Thyroid gland (tissue), 4 donors: ENCODE data around the gene NKD1.
A peak's percentile ranks its signal among the peaks of the same experiment; 100 is the strongest.

ENCODE experiments used
- POLR2A ChIP-seq, 2 donors: fragments of 450-650 bp; IDR thresholded peaks; one replicate each; pipeline ENCODE4 v1.6.1; 2017; ENCODE audit warnings: antibody characterized with exemption in 2 of 2, mild to moderate bottlenecking in 2 of 2, moderate library complexity in 1 of 2
- TF ChIP-seq, protein P1 (sequence below), 6 experiments: fragments of 200-600 bp in 3 of 6; fragments of 450-650 bp in 3 of 6; sonication (generic) in 3 of 6; IDR thresholded peaks; one replicate each; pipeline ENCODE4 v1.5.1; 2016 to 2019; ENCODE audit warnings: antibody characterized with exemption in 6 of 6, mild to moderate bottlenecking in 2 of 6, inconsistent platforms in 1 of 6, moderate library complexity in 1 of 6

DNA sequence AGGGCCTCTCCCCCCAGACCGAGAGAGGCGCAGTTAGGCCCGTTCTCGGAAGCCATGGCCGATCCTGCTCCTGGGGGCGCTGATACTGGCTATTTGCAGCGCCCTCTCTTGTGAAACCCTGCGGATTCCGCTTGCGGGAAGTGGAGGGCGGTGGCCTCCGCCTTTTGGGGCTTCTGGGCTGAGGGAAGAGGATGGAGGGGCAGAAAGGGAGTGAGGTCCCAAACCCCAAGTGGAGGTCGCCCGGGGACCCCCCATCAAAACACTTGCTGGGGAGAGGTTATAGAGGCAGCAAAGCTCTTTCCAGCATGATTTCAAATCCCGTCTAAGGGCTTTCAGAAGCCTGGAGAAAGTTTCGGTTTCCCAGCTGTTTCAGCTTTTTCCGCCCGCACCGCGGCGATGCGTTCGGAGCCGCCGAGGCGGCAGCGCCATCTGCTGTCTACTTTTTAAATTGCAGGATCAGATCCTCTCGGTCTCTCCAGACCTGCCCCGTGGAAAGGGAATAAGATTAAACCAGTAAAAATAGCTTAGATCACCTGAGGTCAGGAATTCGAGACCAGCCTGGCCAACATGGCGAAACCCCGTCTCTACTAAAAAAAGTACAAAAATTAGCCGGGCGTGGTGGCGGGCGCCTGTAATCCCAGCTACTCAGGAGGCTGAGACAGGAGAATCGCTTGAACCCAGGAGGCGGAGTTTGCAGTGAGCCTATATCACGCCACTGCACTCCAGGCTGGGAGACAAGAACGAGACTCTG is 117.1 kb downstream of the NKD1 start:
- TF ChIP-seq, protein P1, sequence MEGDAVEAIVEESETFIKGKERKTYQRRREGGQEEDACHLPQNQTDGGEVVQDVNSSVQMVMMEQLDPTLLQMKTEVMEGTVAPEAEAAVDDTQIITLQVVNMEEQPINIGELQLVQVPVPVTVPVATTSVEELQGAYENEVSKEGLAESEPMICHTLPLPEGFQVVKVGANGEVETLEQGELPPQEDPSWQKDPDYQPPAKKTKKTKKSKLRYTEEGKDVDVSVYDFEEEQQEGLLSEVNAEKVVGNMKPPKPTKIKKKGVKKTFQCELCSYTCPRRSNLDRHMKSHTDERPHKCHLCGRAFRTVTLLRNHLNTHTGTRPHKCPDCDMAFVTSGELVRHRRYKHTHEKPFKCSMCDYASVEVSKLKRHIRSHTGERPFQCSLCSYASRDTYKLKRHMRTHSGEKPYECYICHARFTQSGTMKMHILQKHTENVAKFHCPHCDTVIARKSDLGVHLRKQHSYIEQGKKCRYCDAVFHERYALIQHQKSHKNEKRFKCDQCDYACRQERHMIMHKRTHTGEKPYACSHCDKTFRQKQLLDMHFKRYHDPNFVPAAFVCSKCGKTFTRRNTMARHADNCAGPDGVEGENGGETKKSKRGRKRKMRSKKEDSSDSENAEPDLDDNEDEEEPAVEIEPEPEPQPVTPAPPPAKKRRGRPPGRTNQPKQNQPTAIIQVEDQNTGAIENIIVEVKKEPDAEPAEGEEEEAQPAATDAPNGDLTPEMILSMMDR (IDR thresholded peaks at IDR 0.05), result peak; percentile 61 to 92 (median 78)
- TF ChIP-seq POLR2A (IDR thresholded peaks at IDR 0.05), result no peak
